Prostate gland (tissue), 2 donors: ENCODE results near the gene SLC25A4.

Experiments used
- POLR2A ChIP-seq: fragments of 450-650 bp; IDR thresholded peaks from one replicate; pipeline ENCODE4 v1.6.1; 2016; ENCODE audit warnings: antibody characterized with exemption, mild to moderate bottlenecking
- TF ChIP-seq, protein P1 (sequence below), 4 experiments: fragments of 200-600 bp in 2 of 4; fragments of 450-650 bp in 2 of 4; sonication (generic) in 2 of 4; IDR thresholded peaks; 1 replicate in 3 of 4; 2 replicates in 1 of 4; pipeline ENCODE4 v1.5.1; 2016 to 2019; ENCODE audit warnings: antibody characterized with exemption in 4 of 4, mild to moderate bottlenecking in 2 of 4, moderate library complexity in 2 of 4

DNA sequence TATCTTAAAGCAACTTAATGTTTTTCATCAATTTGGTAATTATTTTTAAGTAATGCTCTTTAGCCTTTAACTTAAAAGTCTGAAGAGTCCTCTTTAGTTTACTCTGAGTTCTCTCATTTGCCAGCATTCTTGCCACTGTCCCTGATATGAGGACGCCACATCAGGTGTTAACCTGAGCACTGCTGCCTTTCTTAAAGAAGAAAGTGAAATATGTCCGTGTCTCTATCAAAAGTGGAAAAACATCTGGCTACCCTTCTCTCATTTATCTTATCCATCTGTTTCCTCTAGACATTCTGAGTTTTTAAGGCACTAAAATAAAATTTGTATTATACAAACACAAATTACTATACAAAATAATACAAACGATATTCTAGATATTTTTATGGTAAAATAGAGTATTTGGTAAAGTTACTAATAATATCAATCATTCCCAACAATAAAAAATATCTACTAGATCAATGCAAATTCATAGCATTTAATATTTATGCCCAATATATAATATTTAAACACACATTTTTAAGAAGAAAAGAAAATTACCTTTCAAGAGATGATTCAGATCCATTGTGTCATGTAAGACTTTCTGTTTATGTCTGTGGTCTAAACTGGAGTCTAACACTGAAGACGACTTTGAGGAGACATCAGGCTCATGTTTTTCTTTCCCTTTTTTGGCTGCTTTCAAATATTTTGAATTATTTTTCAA, 46.7 kb downstream of the SLC25A4 start:
- TF ChIP-seq, protein P1, sequence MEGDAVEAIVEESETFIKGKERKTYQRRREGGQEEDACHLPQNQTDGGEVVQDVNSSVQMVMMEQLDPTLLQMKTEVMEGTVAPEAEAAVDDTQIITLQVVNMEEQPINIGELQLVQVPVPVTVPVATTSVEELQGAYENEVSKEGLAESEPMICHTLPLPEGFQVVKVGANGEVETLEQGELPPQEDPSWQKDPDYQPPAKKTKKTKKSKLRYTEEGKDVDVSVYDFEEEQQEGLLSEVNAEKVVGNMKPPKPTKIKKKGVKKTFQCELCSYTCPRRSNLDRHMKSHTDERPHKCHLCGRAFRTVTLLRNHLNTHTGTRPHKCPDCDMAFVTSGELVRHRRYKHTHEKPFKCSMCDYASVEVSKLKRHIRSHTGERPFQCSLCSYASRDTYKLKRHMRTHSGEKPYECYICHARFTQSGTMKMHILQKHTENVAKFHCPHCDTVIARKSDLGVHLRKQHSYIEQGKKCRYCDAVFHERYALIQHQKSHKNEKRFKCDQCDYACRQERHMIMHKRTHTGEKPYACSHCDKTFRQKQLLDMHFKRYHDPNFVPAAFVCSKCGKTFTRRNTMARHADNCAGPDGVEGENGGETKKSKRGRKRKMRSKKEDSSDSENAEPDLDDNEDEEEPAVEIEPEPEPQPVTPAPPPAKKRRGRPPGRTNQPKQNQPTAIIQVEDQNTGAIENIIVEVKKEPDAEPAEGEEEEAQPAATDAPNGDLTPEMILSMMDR (IDR thresholded peaks at IDR 0.05) = no peak
- TF ChIP-seq POLR2A = no peak
